Activated T-cell treated with anti-CD3 and anti-CD28 coated beads, Interleukin-2, amount 50 U/mL, for 1 hour (primary cell): ENCODE results near the gene VKORC1L1.
"Not testable (repeated sequence)": the region's sequence is repeated elsewhere in the genome, so short reads cannot be mapped to it uniquely, and the experiment has no call there.

Experiments used
- DNase-seq: peaks from one replicate; pipeline ENCODE4 v3.0.0-alpha.2; 2020

VKORC1L1 gene

GRCh38 chr7:65872776-65873581, at the start of gene VKORC1L1:
Gene VKORC1L1 (plus strand): TSS chr7:65873074. CDS start chr7:65873372, 298 bp downstream.
- peak; percentile 95 for DNase-seq

DNA sequence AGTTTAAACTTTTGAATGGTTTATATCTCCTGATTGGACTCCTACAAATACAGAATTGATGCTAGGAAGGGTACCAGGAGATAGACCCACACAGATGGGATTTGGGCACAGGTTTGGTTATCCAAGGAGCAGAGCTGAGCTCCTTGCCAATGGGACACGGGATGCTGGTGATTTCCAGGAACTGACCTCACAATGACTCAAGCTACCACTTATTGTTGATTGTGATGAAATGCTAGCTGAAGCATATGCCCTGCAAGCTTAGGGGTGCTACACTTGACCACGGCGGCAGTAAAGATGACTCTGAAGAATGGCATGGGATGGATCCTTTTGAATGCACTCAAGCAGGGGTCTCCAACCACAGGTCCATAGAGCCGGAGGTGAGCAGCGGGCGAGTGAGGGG, 45.5 kb upstream of the VKORC1L1 start:
- no peak for DNase-seq

GRCh38 chr7:65832281-65832680, 40.6 kb upstream of the VKORC1L1 start:
- DNase-seq: no peak

DNA sequence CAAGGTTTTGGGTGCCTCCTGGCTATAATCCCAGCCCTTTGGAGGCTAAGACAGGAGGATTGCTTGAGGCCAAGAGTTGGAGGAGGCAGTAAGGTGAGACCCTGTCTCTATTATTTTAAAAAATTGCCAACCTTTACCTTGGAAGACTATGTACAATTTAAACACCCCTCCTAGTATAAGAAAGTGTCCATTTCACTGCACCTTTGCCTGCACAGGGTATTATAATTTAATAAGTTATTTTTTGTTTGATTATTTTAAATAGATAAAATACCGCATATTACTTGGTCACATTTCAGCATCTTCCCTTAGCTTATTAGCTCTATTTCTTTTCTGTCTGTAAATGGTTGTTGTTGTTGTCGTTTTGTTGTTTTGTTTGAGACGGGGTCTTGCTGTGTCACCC, 36.2 kb upstream of the VKORC1L1 start:
- not testable (repeated sequence) for DNase-seq

GRCh38 chr7:65837541-65837956, 35.3 kb upstream of the VKORC1L1 start:
- DNase-seq: not testable (repeated sequence)

DNA sequence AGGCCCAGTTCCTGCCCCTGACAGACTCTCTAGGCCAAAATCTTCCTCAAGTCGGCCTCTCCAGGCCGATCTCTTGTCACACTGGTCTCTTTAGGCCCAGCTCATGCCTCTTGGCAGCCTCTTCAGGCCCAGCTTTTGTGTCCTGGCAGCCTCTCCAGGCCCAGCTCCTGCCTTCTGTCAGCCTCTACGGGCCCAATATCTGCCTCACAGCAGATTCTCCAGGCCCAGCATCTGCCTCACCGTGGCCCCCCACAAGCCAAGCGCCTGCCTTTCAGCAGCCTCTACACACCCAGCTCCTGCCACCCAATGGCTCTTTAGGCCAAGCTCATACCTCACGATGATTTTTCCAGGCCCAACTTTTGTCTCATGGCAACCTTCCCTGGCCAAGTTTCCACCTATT, 33.0 kb upstream of the VKORC1L1 start:
- no peak for DNase-seq

GRCh38 chr7:65840446-65840845, 32.4 kb upstream of the VKORC1L1 start:
- no peak for DNase-seq

GRCh38 chr7:65843616-65844015, 29.3 kb upstream of the VKORC1L1 start:
- DNase-seq: not testable (repeated sequence)

GRCh38 chr7:65846008-65846570, 26.8 kb upstream of the VKORC1L1 start:
- DNase-seq: no peak

DNA sequence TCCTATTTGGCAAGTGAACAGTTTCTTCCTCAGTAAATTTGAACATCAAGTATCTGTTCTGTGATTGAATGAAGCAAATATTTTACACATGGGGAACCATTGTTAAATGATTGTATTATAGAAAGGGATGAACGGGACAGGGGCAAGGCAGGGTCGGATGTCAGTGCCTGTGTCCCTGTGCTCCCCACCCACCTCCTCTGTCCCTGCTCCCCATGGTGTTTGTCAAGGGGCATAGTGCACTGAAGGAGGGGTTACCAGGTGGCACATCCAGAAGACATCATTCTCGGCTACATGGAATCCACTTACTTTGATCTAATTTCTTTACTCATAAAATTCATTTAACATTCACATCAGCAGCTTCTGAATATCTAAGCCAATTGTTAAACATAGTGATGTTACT, 19.4 kb upstream of the VKORC1L1 start:
- not testable (repeated sequence) for DNase-seq

GRCh38 chr7:65853892-65854291, 19.0 kb upstream of the VKORC1L1 start:
- not testable (repeated sequence) for DNase-seq

DNA sequence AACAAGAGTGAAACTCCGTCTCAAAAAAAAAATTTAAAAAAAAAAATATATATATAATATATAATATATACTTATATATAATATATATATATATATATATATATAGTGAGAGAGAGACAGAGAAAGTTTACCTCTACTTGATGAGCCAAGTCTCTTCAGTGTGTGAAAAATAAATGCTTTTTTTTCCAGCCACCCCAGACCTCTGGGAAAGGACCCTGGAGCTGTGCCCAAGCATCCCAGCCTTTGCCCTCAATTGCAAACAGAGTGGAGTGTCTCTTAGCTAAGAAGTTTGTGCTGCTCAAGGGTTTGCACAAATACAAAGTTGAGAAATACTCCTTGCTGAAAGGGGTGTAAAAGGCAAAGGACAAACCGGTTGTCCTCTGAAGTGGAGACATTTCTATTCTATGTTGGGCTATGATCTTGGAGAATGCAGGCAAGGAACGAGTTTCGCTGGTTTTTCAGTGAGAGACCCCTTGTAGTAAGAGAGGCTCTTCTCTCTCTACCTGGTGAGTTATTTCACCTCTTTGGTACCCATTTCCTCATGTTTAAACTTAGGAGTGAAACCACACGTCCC, 15.5 kb upstream of the VKORC1L1 start:
- DNase-seq: not testable (repeated sequence)

GRCh38 chr7:65858660-65859059, 14.2 kb upstream of the VKORC1L1 start:
- not testable (repeated sequence) for DNase-seq

DNA sequence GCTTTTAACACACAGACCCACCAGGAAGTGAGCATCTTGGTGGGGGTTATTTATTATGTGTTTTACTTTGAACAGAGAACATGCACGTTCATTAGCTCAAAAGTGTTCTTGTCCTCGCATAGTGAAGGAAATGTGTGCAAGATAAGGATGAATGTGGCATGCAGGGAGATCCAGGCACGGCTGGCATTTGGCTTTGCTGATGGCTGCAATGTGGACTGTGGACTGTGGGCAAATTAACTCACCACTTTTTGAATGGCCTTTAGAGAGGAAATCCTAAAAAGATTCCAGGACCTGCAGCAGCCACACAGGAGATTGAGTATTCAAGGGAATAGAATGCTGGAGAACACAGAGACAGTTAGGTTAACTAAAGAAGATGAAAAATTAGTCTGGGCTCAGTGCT, 6.6 kb upstream of the VKORC1L1 start:
- not testable (repeated sequence) for DNase-seq

DNA sequence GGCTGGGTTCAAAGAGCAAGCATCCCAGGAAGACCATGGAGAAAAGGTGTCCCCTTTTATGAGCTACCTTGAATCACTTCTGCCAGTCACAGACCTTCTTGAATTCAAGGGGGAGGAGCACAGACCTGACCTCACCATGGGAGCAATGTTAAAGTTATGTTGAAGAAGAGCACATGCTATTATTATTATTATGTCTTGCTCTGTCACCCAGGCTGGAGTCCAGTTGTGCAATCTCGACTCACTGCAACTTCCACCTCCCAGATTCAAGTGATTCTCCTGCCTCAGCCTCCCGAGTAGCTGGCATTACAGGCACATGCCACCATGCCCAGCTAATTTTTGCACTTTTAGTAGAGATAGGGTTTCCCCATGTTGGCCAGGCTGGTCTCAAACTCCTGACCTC, 5.2 kb upstream of the VKORC1L1 start:
- not testable (repeated sequence) for DNase-seq

GRCh38 chr7:65869312-65869711, 3.6 kb upstream of the VKORC1L1 start:
- DNase-seq: not testable (repeated sequence)

DNA sequence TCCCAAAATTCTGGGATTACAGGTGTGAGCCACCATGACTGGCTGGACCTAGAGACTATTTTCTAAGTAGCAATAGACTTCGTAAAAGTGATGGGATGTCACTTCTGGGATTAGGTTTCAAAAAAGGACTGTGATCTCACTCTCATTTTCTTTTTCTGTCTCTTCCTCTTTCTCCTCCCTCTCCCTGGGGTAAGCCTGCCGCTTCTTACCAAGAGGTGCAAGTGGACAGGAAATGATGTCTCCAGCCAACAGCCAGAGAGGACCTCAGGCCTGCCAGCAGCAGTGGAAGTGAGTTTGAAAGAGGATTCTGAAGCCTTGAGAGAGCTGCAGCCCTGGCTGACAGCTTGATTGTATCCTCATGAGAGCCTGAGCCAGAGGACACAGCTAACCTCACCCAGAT, 1.4 kb upstream of the VKORC1L1 start:
- DNase-seq: not testable (repeated sequence)

DNA sequence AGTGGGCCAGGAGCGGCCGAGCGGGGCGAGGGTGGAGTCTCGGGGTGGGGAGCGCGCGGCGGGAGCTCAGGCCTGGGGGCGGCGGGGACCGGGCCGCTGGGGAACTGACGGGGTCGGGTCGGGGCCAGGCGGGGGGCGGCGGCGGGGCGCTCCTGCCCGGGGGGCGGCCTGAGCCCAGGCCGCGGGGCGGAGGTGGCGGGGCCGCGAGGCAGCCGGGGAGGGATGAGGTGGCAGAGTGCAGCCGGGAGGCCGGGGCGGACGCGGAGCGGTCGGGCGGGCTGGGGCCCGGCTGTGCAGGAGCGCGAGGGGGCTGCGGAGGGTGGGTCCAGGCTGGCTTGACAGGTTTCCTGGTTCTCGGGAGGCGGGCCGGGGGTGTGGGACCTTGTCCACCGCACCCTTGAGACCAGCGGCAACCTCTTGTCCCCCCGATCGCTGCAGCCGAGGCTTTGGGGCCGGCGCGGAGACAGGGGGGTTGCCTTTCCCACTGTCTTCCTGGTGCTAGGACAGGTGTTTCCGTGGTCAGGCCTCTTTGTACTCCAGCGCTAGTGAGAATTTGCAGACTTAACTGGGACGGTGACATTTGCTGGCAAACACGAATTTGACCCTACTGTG, 814 bp downstream of the VKORC1L1 start:
- DNase-seq: peak; percentile 43

GRCh38 chr7:65875715-65876114, 2.8 kb downstream of the VKORC1L1 start:
- not testable (repeated sequence) for DNase-seq

DNA sequence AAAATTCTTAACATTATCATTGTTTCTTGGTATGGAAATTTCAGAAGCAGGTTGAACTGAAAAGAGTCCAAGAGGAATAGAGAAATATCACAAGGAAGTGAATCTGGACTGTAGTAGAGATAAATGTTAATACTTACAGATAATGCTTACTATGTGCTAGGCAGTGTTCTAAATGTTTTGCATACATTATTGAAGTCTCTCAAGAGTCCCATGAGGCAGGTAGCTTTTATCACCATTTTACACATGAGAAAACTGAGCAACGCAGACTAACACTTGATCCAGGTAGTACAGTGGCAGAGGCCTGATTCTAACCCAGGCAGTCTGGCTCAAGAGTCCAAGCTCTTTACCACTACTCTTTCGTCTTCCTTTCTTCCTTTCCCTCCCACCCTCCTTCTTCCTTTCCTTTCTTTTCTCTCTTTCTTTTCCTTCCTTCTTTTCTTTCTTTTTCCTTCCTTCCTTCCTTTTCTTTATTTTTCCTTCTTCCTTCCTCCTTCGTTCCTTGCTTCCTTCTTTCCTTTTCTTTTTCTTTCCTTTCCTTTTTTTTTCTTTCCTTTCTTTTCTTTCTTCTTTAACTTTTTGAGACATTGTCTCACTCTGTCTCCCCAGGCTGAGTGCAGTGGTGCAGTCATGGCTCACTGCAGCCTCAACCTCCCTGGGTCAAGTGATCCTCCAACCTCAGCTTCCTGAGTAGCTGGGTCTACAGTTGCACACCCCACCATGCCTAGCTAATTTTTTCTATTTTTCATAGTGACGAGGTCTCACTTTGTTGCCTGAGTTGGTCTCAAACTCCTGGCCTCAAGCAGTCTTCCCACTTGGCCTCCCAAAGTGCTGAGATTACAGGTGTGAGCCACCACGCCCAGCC, 6.6 kb downstream of the VKORC1L1 start:
- not testable (repeated sequence) for DNase-seq

DNA sequence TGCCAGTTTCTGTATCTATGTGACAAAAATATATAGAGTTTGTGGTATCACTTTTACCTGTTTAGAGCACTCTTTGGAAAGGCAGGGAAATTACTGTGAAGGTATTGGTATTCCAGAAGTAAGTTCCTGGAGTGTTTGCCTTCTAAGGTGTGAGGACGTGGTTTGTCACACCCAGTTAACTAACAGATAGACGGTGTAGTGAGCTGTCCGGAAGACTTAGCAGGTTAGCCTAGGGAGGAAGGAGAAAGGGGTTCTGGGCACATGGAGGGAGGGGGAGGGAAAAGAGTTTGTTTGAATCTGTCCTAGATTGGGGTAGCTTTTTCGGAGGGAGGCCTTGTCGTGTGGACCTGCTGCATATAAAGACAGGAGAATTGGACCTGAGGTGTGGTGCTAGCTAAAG, 7.4 kb downstream of the VKORC1L1 start:
- not testable (repeated sequence) for DNase-seq

DNA sequence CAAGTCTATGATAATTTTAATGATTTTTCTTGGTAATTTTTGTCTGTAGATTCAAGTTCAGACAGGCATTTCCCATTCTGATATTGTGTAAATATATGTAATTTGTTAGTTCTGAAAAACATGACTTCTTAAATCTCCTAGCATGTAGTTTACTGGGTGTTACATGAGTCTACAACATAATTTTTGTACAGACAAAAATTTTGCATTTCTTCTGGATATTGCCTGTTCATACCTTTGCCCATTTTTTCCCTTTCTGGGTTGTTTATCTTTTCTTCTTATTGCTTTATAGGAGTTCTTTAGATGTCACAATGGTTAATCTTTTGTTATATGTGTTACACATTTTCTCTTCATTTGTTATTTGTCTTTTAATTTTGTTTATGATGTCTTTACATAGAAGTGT, 12.1 kb downstream of the VKORC1L1 start:
- not testable (repeated sequence) for DNase-seq

DNA sequence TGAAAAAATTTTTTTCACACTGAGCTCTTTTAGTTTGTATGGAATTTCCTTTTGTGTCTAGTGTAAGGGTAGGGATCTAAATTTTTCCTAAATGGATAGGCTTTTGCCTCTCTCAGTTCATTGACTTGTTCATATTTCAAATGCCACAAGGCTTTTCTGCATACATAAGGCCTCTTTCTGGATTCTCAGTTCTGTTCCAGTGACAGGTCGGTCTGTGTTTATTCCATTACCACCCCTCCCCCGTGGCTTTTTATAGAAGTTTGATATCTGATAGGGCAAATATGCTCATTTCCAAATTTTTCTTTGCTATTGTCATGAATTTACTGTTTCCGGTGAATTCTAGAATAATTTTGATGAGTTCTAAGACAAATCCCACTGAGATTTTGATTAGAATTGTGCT, 12.7 kb downstream of the VKORC1L1 start:
- DNase-seq: not testable (repeated sequence)
